SK-N-SH treated with all-trans-retinoic acid at 6 μM for 48 hours (cell line): Measurements from ENCODE around the gene LINGO1.

ENCODE experiments used
- ATAC-seq: fragments of 200-7000 bp; cut with Tn5 transposase; 3 replicates; pipeline ENCODE4 v1.9.1; 2020; ENCODE audit warnings: mild to moderate bottlenecking, moderate library complexity
- ARNTL ChIP-seq: fragments of 450-650 bp; formaldehyde crosslinking; IDR thresholded peaks from 2 replicates; pipeline ENCODE4 v1.5.0; 2020; ENCODE audit warnings: low read depth, mild to moderate bottlenecking, moderate library complexity, borderline replicate concordance
- BACH2 ChIP-seq: fragments of 250-450 bp; sonication (Bioruptor Pico); IDR thresholded peaks from 2 replicates; pipeline ENCODE4 v1.9.0; 2021; ENCODE audit warnings: mild to moderate bottlenecking, borderline replicate concordance
- CREB5 ChIP-seq: fragments of 250-450 bp; sonication (Bioruptor Pico); IDR thresholded peaks from 2 replicates; pipeline ENCODE4 v1.5.1; 2020; ENCODE audit warnings: low read depth, mild to moderate bottlenecking, moderate library complexity
- CSDC2 ChIP-seq: fragments of 250-450 bp; sonication (Bioruptor Pico); IDR thresholded peaks from 2 replicates; pipeline ENCODE4 v1.5.0; 2020; ENCODE audit warnings: mild to moderate bottlenecking, moderate library complexity
- CSRNP3 ChIP-seq: fragments of 250-450 bp; sonication (Bioruptor Pico); IDR thresholded peaks from 2 replicates; pipeline ENCODE4 v1.5.1; 2021; ENCODE audit warnings: mild to moderate bottlenecking, moderate library complexity
- ESRRG ChIP-seq: fragments of 250-450 bp; sonication (Bioruptor Pico); IDR thresholded peaks from 2 replicates; pipeline ENCODE4 v1.6.1; 2021; ENCODE audit warnings: mild to moderate bottlenecking
- GLIS3 ChIP-seq: fragments of 250-450 bp; sonication (Bioruptor Pico); IDR thresholded peaks from 2 replicates; pipeline ENCODE4 v1.5.0; 2020; ENCODE audit warnings: mild to moderate bottlenecking, moderate library complexity
- ISL1 ChIP-seq: fragments of 250-450 bp; sonication (Bioruptor Pico); IDR thresholded peaks from 2 replicates; pipeline ENCODE4 v2.1.2; 2022; ENCODE audit warnings: mild to moderate bottlenecking, moderate library complexity
- OSR1 ChIP-seq: fragments of 250-450 bp; sonication (Bioruptor Pico); IDR thresholded peaks from 2 replicates; pipeline ENCODE4 v1.8.0; 2022; ENCODE audit warnings: moderate library complexity, mild to moderate bottlenecking, inconsistent platforms
- PATZ1 ChIP-seq: fragments of 250-450 bp; sonication (Bioruptor Pico); IDR thresholded peaks from 2 replicates; pipeline ENCODE4 v1.8.0; 2020; ENCODE audit warnings: mild to moderate bottlenecking, moderate library complexity, borderline replicate concordance
- POU6F1 ChIP-seq: fragments of 250-450 bp; sonication (Bioruptor Pico); IDR thresholded peaks from 2 replicates; pipeline ENCODE4 v1.8.0; 2021; ENCODE audit warnings: low read depth, mild to moderate bottlenecking, moderate library complexity, borderline replicate concordance
- PPARA ChIP-seq: fragments of 250-450 bp; sonication (Bioruptor Pico); IDR thresholded peaks from 2 replicates; pipeline ENCODE4 v1.5.0; 2020; ENCODE audit warnings: mild to moderate bottlenecking, borderline replicate concordance
- RARB ChIP-seq: fragments of 250-450 bp; sonication (Bioruptor Pico); IDR thresholded peaks from 2 replicates; pipeline ENCODE4 v1.8.0; 2021; ENCODE audit warnings: mild to moderate bottlenecking, moderate library complexity
- SNAI2 ChIP-seq: fragments of 250-450 bp; sonication (Bioruptor Pico); IDR thresholded peaks from 2 replicates; pipeline ENCODE4 v1.5.0; 2020; ENCODE audit warnings: mild to moderate bottlenecking, moderate library complexity
- TCF4 ChIP-seq: fragments of 250-450 bp; sonication (Bioruptor Pico); IDR thresholded peaks from 2 replicates; pipeline ENCODE4 v1.8.0; 2021; ENCODE audit warnings: mild to moderate bottlenecking, moderate library complexity, borderline replicate concordance
- ZC3H10 ChIP-seq: fragments of 250-450 bp; sonication (Bioruptor Pico); IDR thresholded peaks from 2 replicates; pipeline ENCODE4 v1.5.1; 2021; ENCODE audit warnings: mild to moderate bottlenecking, moderate library complexity
- ZFP3 ChIP-seq: fragments of 250-450 bp; sonication (Bioruptor Pico); IDR thresholded peaks from 2 replicates; pipeline ENCODE4 v1.5.0; 2020; ENCODE audit warnings: mild to moderate bottlenecking, moderate library complexity
- ZFP30 ChIP-seq: fragments of 450-650 bp; formaldehyde crosslinking; IDR thresholded peaks from 2 replicates; pipeline ENCODE4 v1.5.0; 2022; ENCODE audit warnings: mild to moderate bottlenecking, moderate library complexity
- ZNF565 ChIP-seq: fragments of 450-650 bp; formaldehyde crosslinking; conservative IDR thresholded peaks from 2 replicates; pipeline ENCODE4 v1.5.0; 2020; ENCODE audit warnings: low read depth, mild to moderate bottlenecking, moderate library complexity
- ZNF70 ChIP-seq: fragments of 450-650 bp; formaldehyde crosslinking; IDR thresholded peaks from 2 replicates; pipeline ENCODE4 v1.5.0; 2020; ENCODE audit warnings: mild to moderate bottlenecking, moderate library complexity
- ZNF8 ChIP-seq: fragments of 450-650 bp; formaldehyde crosslinking; IDR thresholded peaks from 2 replicates; pipeline ENCODE4 v1.5.0; 2020; ENCODE audit warnings: mild to moderate bottlenecking, moderate library complexity

The LINGO1 gene

GRCh38 chr15:77602800-77603199 is 29.9 kb downstream of the LINGO1 start:
- TF ChIP-seq BACH2, result no peak
- no peak for TF ChIP-seq ZC3H10
- no peak for TF ChIP-seq CSDC2 (CRISPR knock-in tag)
- TF ChIP-seq ESRRG (CRISPR knock-in tag), result no peak
- TF ChIP-seq ZFP3 (CRISPR knock-in tag), result no peak
- TF ChIP-seq, all 23 proteins: peak for 0
- ATAC-seq, result no peak

GRCh38 chr15:77599899-77600298 is 32.8 kb downstream of the LINGO1 start:
- ATAC-seq, result peak; percentile 57
- TF ChIP-seq ZNF70 (CRISPR knock-in tag) (no peak), ZFP3 (CRISPR knock-in tag) (no peak), PATZ1 (CRISPR knock-in tag) (no peak), ISL1 (no peak), ARNTL (no peak), PPARA (CRISPR knock-in tag) (no peak), ZNF8 (no peak), CSRNP3 (CRISPR knock-in tag) (no peak), POU6F1 (no peak), GLIS3 (no peak), CREB5 (no peak), CSDC2 (CRISPR knock-in tag) (no peak), OSR1 (no peak), TCF4 (CRISPR knock-in tag) (no peak)

GRCh38 chr15:77599357-77599756 is 33.4 kb downstream of the LINGO1 start:
- TF ChIP-seq ZNF70 (CRISPR knock-in tag) (no peak), RARB (CRISPR knock-in tag) (no peak), PPARA (CRISPR knock-in tag) (no peak), CREB5 (no peak), BACH2 (no peak), SNAI2 (CRISPR knock-in tag) (no peak), ZFP30 (CRISPR knock-in tag) (no peak), ISL1 (no peak), CSRNP3 (CRISPR knock-in tag) (no peak), ZNF565 (CRISPR knock-in tag) (no peak), TCF4 (CRISPR knock-in tag) (no peak), ZNF8 (no peak), PATZ1 (CRISPR knock-in tag) (no peak), GLIS3 (no peak), ZC3H10 (no peak)
- TF ChIP-seq, all 23 proteins: peak for 0
- no peak for ATAC-seq
